HEK293 (cell line): ENCODE results near the gene BLVRB.

Source experiments
- CTCF ChIA-PET: fragments of 350-600 bp; formaldehyde crosslinking; extraction: SDS; loops from one replicate; lab custom pipeline; 2021; ENCODE audit warnings: antibody characterized with exemption; lab: Yijun Ruan, JAX
- POLR2A ChIA-PET: fragments of 300-600 bp; formaldehyde crosslinking; extraction: SDS; loops from one replicate; lab custom pipeline; 2020; ENCODE audit warnings: antibody characterized with exemption, inconsistent platforms; lab: Yijun Ruan, JAX
- H3K27ac ChIP-seq: fragments of 200-500 bp; sonication (Bioruptor generic); 2 replicates; pipeline ENCODE4 v1.5.1; 2014; ENCODE audit warnings: low read depth, low read length, control low read depth, inconsistent platforms; ENCODE audit errors: extremely low read depth
- H3K36me3 ChIP-seq, 2 experiments: fragments of 200-500 bp in 1 of 2; sonication (Bioruptor generic) in 1 of 2; 1 replicate in 1 of 2; 2 replicates in 1 of 2; pipeline ENCODE4 v1.5.1; 2014 to 2017; ENCODE audit warnings: inconsistent platforms in 2 of 2, low read length in 2 of 2; ENCODE audit not compliant: control insufficient read depth in 2 of 2, insufficient read depth in 1 of 2
- H3K4me1 ChIP-seq: fragments of 200-500 bp; sonication (Bioruptor generic); 2 replicates; pipeline ENCODE4 v1.5.1; 2014; ENCODE audit warnings: mild to moderate bottlenecking, low read length, inconsistent platforms; ENCODE audit not compliant: control insufficient read depth, insufficient read depth
- H3K4me3 ChIP-seq: 2 replicates; pipeline ENCODE4 v1.5.1; 2011; ENCODE audit warnings: low read depth, mild to moderate bottlenecking, control low read depth, low read length, moderate library complexity
- H3K9me3 ChIP-seq: fragments of 200-500 bp; sonication (Bioruptor generic); 2 replicates; pipeline ENCODE4 v1.5.1; 2014; ENCODE audit warnings: low read depth, low read length, inconsistent platforms; ENCODE audit not compliant: control insufficient read depth, insufficient read depth
- HOXA7 ChIP-seq: sonication (generic); formaldehyde crosslinking; IDR thresholded peaks from 2 replicates; pipeline ENCODE4 v1.8.1; 2022; ENCODE audit warnings: missing genetic modification reagents, borderline replicate concordance
- OSR2 ChIP-seq: fragments of 450-650 bp; formaldehyde crosslinking; IDR thresholded peaks from 2 replicates; pipeline ENCODE4 v1.5.1; 2016; ENCODE audit warnings: missing biosample characterization, missing genetic modification characterization
- ZBTB6 ChIP-seq: fragments of 450-650 bp; formaldehyde crosslinking; IDR thresholded peaks from 2 replicates; pipeline ENCODE4 v1.5.1; 2017; ENCODE audit warnings: missing biosample characterization, missing genetic modification characterization
- ZFP69B ChIP-seq: fragments of 450-650 bp; formaldehyde crosslinking; IDR thresholded peaks from 2 replicates; pipeline ENCODE4 v1.5.1; 2016; ENCODE audit warnings: missing biosample characterization, missing genetic modification characterization
- ZNF10 ChIP-seq: fragments of 450-650 bp; formaldehyde crosslinking; IDR thresholded peaks from 2 replicates; pipeline ENCODE4 v1.5.1; 2017; ENCODE audit warnings: missing biosample characterization, missing genetic modification characterization
- ZNF112 ChIP-seq: fragments of 450-650 bp; formaldehyde crosslinking; IDR thresholded peaks from 2 replicates; pipeline ENCODE4 v1.5.0; 2017; ENCODE audit warnings: missing biosample characterization, missing genetic modification characterization
- ZNF121 ChIP-seq: fragments of 450-650 bp; formaldehyde crosslinking; IDR thresholded peaks from 2 replicates; pipeline ENCODE4 v1.5.1; 2016; ENCODE audit warnings: missing biosample characterization, missing genetic modification characterization
- ZNF184 ChIP-seq: fragments of 450-650 bp; IDR thresholded peaks from 2 replicates; pipeline ENCODE4 v1.5.1; 2018; ENCODE audit warnings: missing biosample characterization, mild to moderate bottlenecking, missing genetic modification characterization
- ZNF214 ChIP-seq: fragments of 450-650 bp; formaldehyde crosslinking; IDR thresholded peaks from 2 replicates; pipeline ENCODE4 v1.5.1; 2017; ENCODE audit warnings: missing biosample characterization, mild to moderate bottlenecking, missing genetic modification characterization, borderline replicate concordance
- ZNF248 ChIP-seq: fragments of 450-650 bp; formaldehyde crosslinking; IDR thresholded peaks from 2 replicates; pipeline ENCODE4 v1.5.1; 2017; ENCODE audit warnings: missing biosample characterization, missing genetic modification characterization
- ZNF362 ChIP-seq: fragments of 450-650 bp; formaldehyde crosslinking; IDR thresholded peaks from 2 replicates; pipeline ENCODE4 v1.5.1; 2016; ENCODE audit warnings: missing biosample characterization, missing genetic modification characterization
- ZNF37A ChIP-seq: fragments of 450-650 bp; IDR thresholded peaks from 2 replicates; pipeline ENCODE4 v1.5.1; 2018; ENCODE audit warnings: missing biosample characterization, missing genetic modification characterization
- ZNF473 ChIP-seq: fragments of 450-650 bp; formaldehyde crosslinking; IDR thresholded peaks from 2 replicates; pipeline ENCODE4 v1.5.1; 2017; ENCODE audit warnings: missing biosample characterization, missing genetic modification characterization
- ZNF544 ChIP-seq: fragments of 450-650 bp; formaldehyde crosslinking; IDR thresholded peaks from 2 replicates; pipeline ENCODE4 v1.5.0; 2017; ENCODE audit warnings: missing biosample characterization, missing genetic modification characterization
- ZNF548 ChIP-seq: fragments of 450-650 bp; formaldehyde crosslinking; IDR thresholded peaks from 2 replicates; pipeline ENCODE4 v1.5.1; 2016; ENCODE audit warnings: missing biosample characterization, missing genetic modification characterization
- ZNF561 ChIP-seq: fragments of 450-650 bp; IDR thresholded peaks from 2 replicates; pipeline ENCODE4 v1.5.1; 2018; ENCODE audit warnings: missing biosample characterization, missing genetic modification characterization, borderline replicate concordance
- ZNF600 ChIP-seq: fragments of 450-650 bp; formaldehyde crosslinking; IDR thresholded peaks from 2 replicates; pipeline ENCODE4 v1.5.1; 2016; ENCODE audit warnings: missing biosample characterization, missing genetic modification characterization
- ZNF660 ChIP-seq: fragments of 450-650 bp; IDR thresholded peaks from 2 replicates; pipeline ENCODE4 v1.5.1; 2018; ENCODE audit warnings: missing biosample characterization, mild to moderate bottlenecking, missing genetic modification characterization
- ZNF692 ChIP-seq: fragments of 450-650 bp; formaldehyde crosslinking; IDR thresholded peaks from 2 replicates; pipeline ENCODE4 v1.5.1; 2016; ENCODE audit warnings: missing biosample characterization, missing genetic modification characterization
- ZNF843 ChIP-seq: fragments of 450-650 bp; formaldehyde crosslinking; IDR thresholded peaks from 2 replicates; pipeline ENCODE4 v1.5.1; 2016; ENCODE audit warnings: missing biosample characterization, missing genetic modification characterization
- ZXDB ChIP-seq: fragments of 450-650 bp; formaldehyde crosslinking; IDR thresholded peaks from 2 replicates; pipeline ENCODE4 v1.5.1; 2016; ENCODE audit warnings: missing biosample characterization, missing genetic modification characterization

Gene BLVRB

GRCh38 chr19:40512473-40513344 is 47.2 kb upstream of the BLVRB start:
- TF ChIP-seq ZNF10 = peak; percentile 72; the same call in 1 of the 2 replicates
- TF ChIP-seq HOXA7 (CRISPR knock-in tag) = 0 out of 2 replicates have a peak, but pooled peaks have one; percentile 42
- TF ChIP-seq ZXDB (tag by site-specific recombination) = no peak
- ChIA-PET POLR2A (interaction anchor here (0.5 to 0.9 kb wide), 3 partner anchors 12 to 86 kb away, joined by 3 read pairs; partner anchors contain the start of gene SERTAD1), CTCF (interaction anchor here (0.6 to 2.1 kb wide), 7 partner anchors 9 to 207 kb away, joined by 3 to 15 read pairs (median 4); partner anchors contain the start of gene BLVRB)
- Histone ChIP-seq H3K27ac (no peak overlapping the region), H3K4me1 (no peaks in the 10 kb centered on the region), H3K9me3 (no peaks in the 10 kb centered on the region), H3K36me3 (no peaks in the 10 kb centered on the region), H3K4me3 (no peak overlapping the region)

- H3K36me3 ChIP-seq = no peaks in the 10 kb centered on the region
- H3K4me3 ChIP-seq = no peak overlapping the region
- no peak overlapping the region for H3K27ac ChIP-seq
- no peaks in the 10 kb centered on the region for H3K9me3 ChIP-seq
- TF ChIP-seq ZNF692 (tag by site-specific recombination) (no peak), ZNF184 (tag by site-specific recombination) (no peak), ZNF473 (tag by site-specific recombination) (no peak), ZNF37A (no peak)
- ChIA-PET CTCF (interaction anchor here (0.6 to 1.8 kb wide), 5 partner anchors 9 to 207 kb away, joined by 3 to 9 read pairs (median 3); no protein-coding TSS in a partner anchor), POLR2A (interaction anchor here (0.5 to 0.9 kb wide), 2 partner anchors 13 to 58 kb away, joined by 3 read pairs; no protein-coding TSS in a partner anchor)
- H3K4me1 ChIP-seq = no peaks in the 10 kb centered on the region
These were observed 46.5 kb upstream of the BLVRB start for GRCh38 chr19:40512110-40512472.

GRCh38 chr19:40511487-40511886 is 45.9 kb upstream of the BLVRB start:
- CTCF ChIA-PET = interaction anchor here (1.3 to 2.4 kb wide), 4 partner anchors 10 to 123 kb away, joined by 3 to 10 read pairs (median 4); no protein-coding TSS in a partner anchor
- H3K36me3 ChIP-seq = no peaks in the 10 kb centered on the region
- TF ChIP-seq ZNF544 = no peak
- TF ChIP-seq ZNF121 (tag by site-specific recombination) = peak; percentile 71
- TF ChIP-seq ZNF548 (tag by site-specific recombination) = no peak
- TF ChIP-seq ZNF112 (tag by site-specific recombination) = 0 out of 2 replicates have a peak, but pooled peaks have one; percentile 9
- TF ChIP-seq ZNF660 (tag by site-specific recombination) = peak; percentile 50; the same call in 1 of the 2 replicates
- no peak overlapping the region for H3K4me3 ChIP-seq
- no peaks in the 10 kb centered on the region for H3K9me3 ChIP-seq
- no peaks in the 10 kb centered on the region for H3K4me1 ChIP-seq
- H3K27ac ChIP-seq = no peak overlapping the region
- POLR2A ChIA-PET = interaction anchor here (0.9 kb wide), 1 partner anchor 14 kb away, joined by 3 read pairs; no protein-coding TSS in a partner anchor

GRCh38 chr19:40510526-40511115 is 45.1 kb upstream of the BLVRB start:
- ChIA-PET POLR2A (interaction anchor here (0.6 to 1.5 kb wide), 2 partner anchors 84 to 105 kb away, joined by 3 to 10 read pairs; partner anchors contain the start of gene SERTAD1), CTCF (interaction anchor here (0.9 to 2.6 kb wide), 12 partner anchors 9 to 371 kb away, joined by 3 to 10 read pairs (median 6); partner anchors contain the start of gene BLVRB)
- Histone ChIP-seq H3K27ac (no peak overlapping the region), H3K4me3 (no peak overlapping the region), H3K36me3 (no peaks in the 10 kb centered on the region), H3K4me1 (no peaks in the 10 kb centered on the region), H3K9me3 (no peaks in the 10 kb centered on the region)
- TF ChIP-seq ZNF600 (tag by site-specific recombination) (0 out of 2 replicates have a peak, but pooled peaks have one; percentile 17), ZNF121 (tag by site-specific recombination) (no peak), ZNF362 (peak; percentile 49; the same call in 1 of the 2 replicates), ZNF214 (tag by site-specific recombination) (no peak), ZNF843 (tag by site-specific recombination) (no peak), ZFP69B (tag by site-specific recombination) (peak; percentile 67), ZNF248 (tag by site-specific recombination) (no peak), OSR2 (peak; percentile 53), ZNF561 (tag by site-specific recombination) (no peak), ZBTB6 (tag by site-specific recombination) (peak; percentile 52)
